ENCODE data around the gene PPOX. TPM values are rescaled to one million over a fixed set of nuclear protein-coding genes. Genes with fewer than 3 reads are reported as not detected.

PPOX gene
- polyA plus RNA-seq, 1 of the 3 experiments (the other 2 are of a cell fraction) = 30.7 TPM

DNA sequence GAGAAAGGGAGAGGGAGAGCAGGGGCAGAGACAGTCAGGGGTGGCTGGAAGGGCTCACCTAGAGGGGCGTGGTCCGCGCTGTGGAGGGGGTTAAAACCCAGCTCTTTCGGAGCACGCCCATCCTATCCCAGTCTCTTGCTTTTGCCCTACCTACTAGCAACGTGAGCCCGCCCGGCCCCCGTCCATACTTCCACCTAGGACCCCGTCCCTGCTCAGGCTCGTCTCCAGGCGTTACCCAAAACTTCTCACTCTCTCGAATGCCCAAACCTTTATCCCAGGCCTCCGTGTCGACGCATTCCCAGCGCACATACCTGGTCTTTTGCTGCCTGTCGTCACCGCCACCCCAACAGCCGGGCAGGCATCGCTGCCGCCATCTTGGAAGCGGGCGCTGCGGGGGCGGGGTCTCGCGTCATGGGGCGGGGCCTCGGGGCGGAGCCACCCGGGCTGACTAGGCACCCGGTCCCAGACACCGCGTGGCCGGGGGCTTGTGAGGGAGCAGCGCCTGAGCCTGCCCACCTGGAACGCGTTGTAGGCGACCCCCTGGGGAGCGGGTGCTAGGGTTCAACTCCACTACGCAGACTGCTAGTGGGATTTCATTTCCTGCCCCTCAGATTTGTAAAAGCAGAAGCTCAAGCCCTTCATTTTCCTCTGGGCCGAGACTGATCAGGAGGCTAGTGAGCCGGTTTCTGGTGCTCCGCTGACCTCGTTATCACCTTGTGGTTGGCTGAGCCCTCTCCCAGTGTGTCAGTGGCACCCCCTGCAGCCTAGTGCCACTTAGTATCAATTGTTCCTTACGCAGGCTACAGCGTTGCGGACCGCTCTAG lies 11.1 kb downstream of the PPOX start, which contains the start of gene B4GALT3:
Gene B4GALT3 (minus strand): TSS at position 396 of the 824 bp plus-strand sequence. CDS start 1,447 bp downstream, outside the sequence.
- Histone ChIP-seq H3K36me3 (replicated peaks in 1 of 2; ENCODE audit: control insufficient read depth in 1 of 2, insufficient read depth in 2 of 2, low read length in 1 of 2) (peaks cover 24 to 30% of the 10 kb centered on the region in 2 experiments), H3F3A (replicated peaks; ENCODE audit: insufficient read depth) (peaks cover 5% of the 10 kb centered on the region), H3K27me3 (ENCODE audit: insufficient read depth) (no peaks in the 10 kb centered on the region), H3K9me3 (no peaks in the 10 kb centered on the region), H3K4me2 (peak within 1 kb of the TSS; percentile 98), H3K4me3 (ENCODE audit: low read depth in 2 of 2, low read length in 1 of 2) (peak within 1 kb of the TSS; percentile 73), H2AFZ (ENCODE audit: low read depth) (peak within 1 kb of the TSS; percentile 87), H3K4me1 (ENCODE audit: control insufficient read depth in 1 of 2, insufficient read depth in 2 of 2, low read depth in 1 of 2, low read length in 1 of 2) (peaks cover 0 to 18% of the 10 kb centered on the region in 2 experiments; a peak in 1 of 4 replicates), H3K9me2 (no peaks in the 10 kb centered on the region), H3K9ac (peak within 1 kb of the TSS; percentile 77), H4K20me1 (ENCODE audit: insufficient read depth) (no peaks in the 10 kb centered on the region), H3K27ac (ENCODE audit: low read depth in 2 of 2, low read length in 1 of 2) (peak within 1 kb of the TSS; percentile 44 to 77; a peak in 3 of 4 replicates), H3K79me2 (ENCODE audit: insufficient read depth) (peaks cover 17% of the 10 kb centered on the region)
- DNase-seq = peak; percentile 99
- CTCF ChIA-PET = interaction anchor here (1.0 to 4.1 kb wide), 5 partner anchors 12 to 48 kb away, joined by 3 to 29 read pairs (median 5); partner anchors contain the start of genes NDUFS2, PPOX and TOMM40L
- TF ChIP-seq, protein P1, sequence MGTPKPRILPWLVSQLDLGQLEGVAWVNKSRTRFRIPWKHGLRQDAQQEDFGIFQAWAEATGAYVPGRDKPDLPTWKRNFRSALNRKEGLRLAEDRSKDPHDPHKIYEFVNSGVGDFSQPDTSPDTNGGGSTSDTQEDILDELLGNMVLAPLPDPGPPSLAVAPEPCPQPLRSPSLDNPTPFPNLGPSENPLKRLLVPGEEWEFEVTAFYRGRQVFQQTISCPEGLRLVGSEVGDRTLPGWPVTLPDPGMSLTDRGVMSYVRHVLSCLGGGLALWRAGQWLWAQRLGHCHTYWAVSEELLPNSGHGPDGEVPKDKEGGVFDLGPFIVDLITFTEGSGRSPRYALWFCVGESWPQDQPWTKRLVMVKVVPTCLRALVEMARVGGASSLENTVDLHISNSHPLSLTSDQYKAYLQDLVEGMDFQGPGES (IDR thresholded peaks at IDR 0.05; ENCODE audit: low read depth, low read length) = no peak
- TF ChIP-seq, protein P2, sequence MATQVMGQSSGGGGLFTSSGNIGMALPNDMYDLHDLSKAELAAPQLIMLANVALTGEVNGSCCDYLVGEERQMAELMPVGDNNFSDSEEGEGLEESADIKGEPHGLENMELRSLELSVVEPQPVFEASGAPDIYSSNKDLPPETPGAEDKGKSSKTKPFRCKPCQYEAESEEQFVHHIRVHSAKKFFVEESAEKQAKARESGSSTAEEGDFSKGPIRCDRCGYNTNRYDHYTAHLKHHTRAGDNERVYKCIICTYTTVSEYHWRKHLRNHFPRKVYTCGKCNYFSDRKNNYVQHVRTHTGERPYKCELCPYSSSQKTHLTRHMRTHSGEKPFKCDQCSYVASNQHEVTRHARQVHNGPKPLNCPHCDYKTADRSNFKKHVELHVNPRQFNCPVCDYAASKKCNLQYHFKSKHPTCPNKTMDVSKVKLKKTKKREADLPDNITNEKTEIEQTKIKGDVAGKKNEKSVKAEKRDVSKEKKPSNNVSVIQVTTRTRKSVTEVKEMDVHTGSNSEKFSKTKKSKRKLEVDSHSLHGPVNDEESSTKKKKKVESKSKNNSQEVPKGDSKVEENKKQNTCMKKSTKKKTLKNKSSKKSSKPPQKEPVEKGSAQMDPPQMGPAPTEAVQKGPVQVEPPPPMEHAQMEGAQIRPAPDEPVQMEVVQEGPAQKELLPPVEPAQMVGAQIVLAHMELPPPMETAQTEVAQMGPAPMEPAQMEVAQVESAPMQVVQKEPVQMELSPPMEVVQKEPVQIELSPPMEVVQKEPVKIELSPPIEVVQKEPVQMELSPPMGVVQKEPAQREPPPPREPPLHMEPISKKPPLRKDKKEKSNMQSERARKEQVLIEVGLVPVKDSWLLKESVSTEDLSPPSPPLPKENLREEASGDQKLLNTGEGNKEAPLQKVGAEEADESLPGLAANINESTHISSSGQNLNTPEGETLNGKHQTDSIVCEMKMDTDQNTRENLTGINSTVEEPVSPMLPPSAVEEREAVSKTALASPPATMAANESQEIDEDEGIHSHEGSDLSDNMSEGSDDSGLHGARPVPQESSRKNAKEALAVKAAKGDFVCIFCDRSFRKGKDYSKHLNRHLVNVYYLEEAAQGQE (IDR thresholded peaks at IDR 0.05; ENCODE audit: low read depth, low read length) = peak; percentile 40; the same call in 1 of the 2 replicates
- TF ChIP-seq TCF12 (IDR thresholded peaks at IDR 0.05) (no peak), NFIC (IDR thresholded peaks at IDR 0.05; ENCODE audit: borderline replicate concordance) (no peak), JUND (IDR thresholded peaks at IDR 0.05) (no peak), RFX5 (IDR thresholded peaks at IDR 0.05; ENCODE audit: low read length) (no peak), FOSL2 (IDR thresholded peaks at IDR 0.05; ENCODE audit: borderline replicate concordance, low read depth) (no peak), GATA2 (CRISPR knock-in tag; IDR thresholded peaks at IDR 0.05) (no peak; the same call in 1 of the 2 replicates), MXI1 (IDR thresholded peaks at IDR 0.05; ENCODE audit: low read depth, low read length) (peak; percentile 91), EZH2phosphoT487 (IDR thresholded peaks at IDR 0.05; ENCODE audit: borderline replicate concordance, low read depth) (no peak), SIN3A (IDR thresholded peaks at IDR 0.05; ENCODE audit: borderline replicate concordance, low read depth, low read length) (0 out of 2 replicates have a peak, but pooled peaks have one; percentile 69), CHD2 (IDR thresholded peaks at IDR 0.05; ENCODE audit: low read length, partially characterized antibody) (peak; percentile 43), FOXJ3 (CRISPR knock-in tag; IDR thresholded peaks at IDR 0.05) (no peak), GABPA (IDR thresholded peaks at IDR 0.05; ENCODE audit: low read depth) (no peak), YY1 (IDR thresholded peaks at IDR 0.05; ENCODE audit: low read depth) (peak; percentile 98), RAD21 (IDR thresholded peaks at IDR 0.05; ENCODE audit: low read length) (peak; percentile 43), TEAD4 (IDR thresholded peaks at IDR 0.05; ENCODE audit: borderline replicate concordance, insufficient read depth) (no peak), TAF1 (IDR thresholded peaks at IDR 0.05; ENCODE audit: borderline replicate concordance, low read depth, low read length) (peak; percentile 91), SMC3 (IDR thresholded peaks at IDR 0.05; ENCODE audit: low read depth, low read length) (no peak), FOXM1 (IDR thresholded peaks at IDR 0.05; ENCODE audit: low read depth) (no peak), MEF2A (IDR thresholded peaks at IDR 0.05; ENCODE audit: borderline replicate concordance, low read depth) (no peak), POLR2AphosphoS5 (IDR thresholded peaks at IDR 0.05; ENCODE audit: low read depth, low read length) (peak; percentile 87)
- TF ChIP-seq, protein P3, sequence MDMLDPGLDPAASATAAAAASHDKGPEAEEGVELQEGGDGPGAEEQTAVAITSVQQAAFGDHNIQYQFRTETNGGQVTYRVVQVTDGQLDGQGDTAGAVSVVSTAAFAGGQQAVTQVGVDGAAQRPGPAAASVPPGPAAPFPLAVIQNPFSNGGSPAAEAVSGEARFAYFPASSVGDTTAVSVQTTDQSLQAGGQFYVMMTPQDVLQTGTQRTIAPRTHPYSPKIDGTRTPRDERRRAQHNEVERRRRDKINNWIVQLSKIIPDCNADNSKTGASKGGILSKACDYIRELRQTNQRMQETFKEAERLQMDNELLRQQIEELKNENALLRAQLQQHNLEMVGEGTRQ (IDR thresholded peaks at IDR 0.05; ENCODE audit: borderline replicate concordance, low read depth, low read length) = no peak
- TF ChIP-seq, protein P4, sequence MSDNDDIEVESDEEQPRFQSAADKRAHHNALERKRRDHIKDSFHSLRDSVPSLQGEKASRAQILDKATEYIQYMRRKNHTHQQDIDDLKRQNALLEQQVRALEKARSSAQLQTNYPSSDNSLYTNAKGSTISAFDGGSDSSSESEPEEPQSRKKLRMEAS (IDR thresholded peaks at IDR 0.05; ENCODE audit: low read depth) = peak; percentile 92
- 15% methylated on average over 25 of the region's 50 CpGs for WGBS (ENCODE audit: low lambda C conversion rate)
- POLR2A ChIA-PET = interaction anchor here (1.4 kb wide), 1 partner anchor 11 kb away, joined by 11 read pairs; the partner anchor contains the start of gene PPOX
